Activated CD8-positive, alpha-beta memory T cell treated with anti-CD3 and anti-CD28 coated beads, Interleukin-2, amount 10 ng/mL, durations not matched to agents 7 days and 5 days (primary cell): ENCODE data around the gene ZBTB44. TPM values are rescaled to one million over a fixed set of nuclear protein-coding genes. Genes with fewer than 3 reads are reported as not detected.

ENCODE experiments used
- ATAC-seq: fragments of 150-1000 bp; cut with Tn5 transposase; one replicate; pipeline ENCODE4 v1.10.0; 2021; ENCODE audit warnings: moderate library complexity
- CTCF ChIA-PET: fragments of 350-600 bp; sonication (Branson Sonifier 250); formaldehyde crosslinking; loops from one replicate; lab custom pipeline; 2021; ENCODE audit warnings: antibody characterized with exemption; lab: Charles Lee
- DNase-seq: peaks from one replicate; pipeline ENCODE4 v3.0.0-alpha.2; 2020
- H3K27ac Mint-ChIP-seq: one replicate; pipeline ENCODE4 v1.8.0; 2021; ENCODE audit warnings: mild to moderate bottlenecking, mixed read lengths
- H3K27me3 Mint-ChIP-seq: one replicate; pipeline ENCODE4 v1.8.0; 2021; ENCODE audit warnings: mixed read lengths
- H3K36me3 Mint-ChIP-seq: one replicate; pipeline ENCODE4 v1.8.0; 2021; ENCODE audit warnings: mild to moderate bottlenecking, mixed read lengths
- H3K4me1 Mint-ChIP-seq: one replicate; pipeline ENCODE4 v1.8.0; 2021; ENCODE audit warnings: mixed read lengths
- H3K4me3 Mint-ChIP-seq: one replicate; pipeline ENCODE4 v1.8.0; 2021; ENCODE audit warnings: mild to moderate bottlenecking, moderate library complexity, mixed read lengths
- H3K9me3 Mint-ChIP-seq: one replicate; pipeline ENCODE4 v1.8.0; 2022; ENCODE audit warnings: low read depth, mixed read lengths
- total RNA-seq, 2 experiments: library from RNA; stranded (reverse); gene quantifications; one replicate each; pipeline ENCODE4 v1.2.3, GENCODE V29; 2021

Gene ZBTB44
- total RNA-seq, 2 experiments from 2014 or later, result 36.9 to 41.7 TPM

GRCh38 chr11:130190371-130190881 is 124.3 kb downstream of the ZBTB44 start:
- no peak overlapping the region for H3K4me3 Mint-ChIP-seq
- H3K9me3 Mint-ChIP-seq, result no peaks in the 10 kb centered on the region
- ATAC-seq (no peak), DNase-seq (no peak)
- CTCF ChIA-PET, result no interaction called here
- no peaks in the 10 kb centered on the region for H3K36me3 Mint-ChIP-seq
- no peaks in the 10 kb centered on the region for H3K4me1 Mint-ChIP-seq
- no peak overlapping the region for H3K27ac Mint-ChIP-seq
- H3K27me3 Mint-ChIP-seq, result no peaks in the 10 kb centered on the region

- Mint-ChIP-seq H3K9me3 (no peaks in the 10 kb centered on the region), H3K27me3 (peaks cover 6% of the 10 kb centered on the region), H3K4me1 (no peaks in the 10 kb centered on the region), H3K27ac (no peak overlapping the region), H3K4me3 (no peak overlapping the region), H3K36me3 (no peaks in the 10 kb centered on the region)
- CTCF ChIA-PET, result no interaction called here
- ATAC-seq (no peak), DNase-seq (no peak)
These were observed 125.1 kb downstream of the ZBTB44 start for GRCh38 chr11:130189492-130190210.

- Mint-ChIP-seq H3K4me3 (no peak overlapping the region), H3K27ac (no peak overlapping the region), H3K9me3 (no peaks in the 10 kb centered on the region), H3K27me3 (peaks cover 10% of the 10 kb centered on the region), H3K36me3 (no peaks in the 10 kb centered on the region), H3K4me1 (no peaks in the 10 kb centered on the region)
- no peak for DNase-seq
- ATAC-seq, result no peak
- CTCF ChIA-PET, result no interaction called here
These were observed 126.0 kb downstream of the ZBTB44 start for GRCh38 chr11:130188585-130189347.

GRCh38 chr11:130188047-130188446 is 126.7 kb downstream of the ZBTB44 start:
- Mint-ChIP-seq H3K4me1 (no peaks in the 10 kb centered on the region), H3K36me3 (no peaks in the 10 kb centered on the region), H3K27ac (no peak overlapping the region), H3K27me3 (peaks cover 13% of the 10 kb centered on the region), H3K9me3 (no peaks in the 10 kb centered on the region), H3K4me3 (no peak overlapping the region)
- DNase-seq, result no peak
- no peak for ATAC-seq
- CTCF ChIA-PET, result no interaction called here

GRCh38 chr11:130187096-130187495 is 127.6 kb downstream of the ZBTB44 start:
- Mint-ChIP-seq H3K27me3 (peaks cover 15% of the 10 kb centered on the region), H3K4me3 (no peak overlapping the region), H3K4me1 (no peaks in the 10 kb centered on the region), H3K9me3 (no peaks in the 10 kb centered on the region), H3K36me3 (no peaks in the 10 kb centered on the region), H3K27ac (no peak overlapping the region)
- DNase-seq (no peak), ATAC-seq (no peak)
- CTCF ChIA-PET, result no interaction called here

- Mint-ChIP-seq H3K36me3 (no peaks in the 10 kb centered on the region), H3K27me3 (peaks cover 26% of the 10 kb centered on the region), H3K9me3 (no peaks in the 10 kb centered on the region), H3K4me1 (no peaks in the 10 kb centered on the region), H3K4me3 (no peak overlapping the region), H3K27ac (no peak overlapping the region)
- no peak for ATAC-seq
- CTCF ChIA-PET, result interaction anchor here (0.6 kb wide), 1 partner anchor 92 kb away, joined by 3 read pairs; no protein-coding TSS in a partner anchor
- no peak for DNase-seq
These were observed 130.7 kb downstream of the ZBTB44 start for GRCh38 chr11:130183878-130184610.

GRCh38 chr11:130181295-130182272 is 133.1 kb downstream of the ZBTB44 start:
- H3K36me3 Mint-ChIP-seq, result no peaks in the 10 kb centered on the region

GRCh38 chr11:130180896-130181294 is 133.8 kb downstream of the ZBTB44 start:
- ATAC-seq (no peak), DNase-seq (no peak)
- Mint-ChIP-seq H3K27ac (no peak overlapping the region), H3K27me3 (peaks cover 26% of the 10 kb centered on the region), H3K4me3 (no peak overlapping the region), H3K36me3 (no peaks in the 10 kb centered on the region), H3K9me3 (no peaks in the 10 kb centered on the region), H3K4me1 (peaks cover 2% of the 10 kb centered on the region)
- CTCF ChIA-PET, result no interaction called here

More at GRCh38 chr11:130181295-130182272, 133.1 kb downstream of the ZBTB44 start:
- Mint-ChIP-seq H3K27me3 (peaks cover 26% of the 10 kb centered on the region), H3K4me3 (no peak overlapping the region), H3K27ac (no peak overlapping the region), H3K9me3 (no peaks in the 10 kb centered on the region), H3K4me1 (no peaks in the 10 kb centered on the region)
- DNase-seq (no peak), ATAC-seq (no peak)
- CTCF ChIA-PET, result no interaction called here

- Mint-ChIP-seq H3K9me3 (no peaks in the 10 kb centered on the region), H3K36me3 (no peaks in the 10 kb centered on the region), H3K4me1 (peaks cover 3% of the 10 kb centered on the region), H3K27me3 (peaks cover 26% of the 10 kb centered on the region), H3K4me3 (no peak overlapping the region), H3K27ac (no peak overlapping the region)
- CTCF ChIA-PET, result no interaction called here
- no peak for ATAC-seq
- no peak for DNase-seq
These were observed 134.2 kb downstream of the ZBTB44 start for GRCh38 chr11:130180491-130180890.

GRCh38 chr11:130179396-130180306 is 135.1 kb downstream of the ZBTB44 start:
- DNase-seq (no peak), ATAC-seq (no peak)
- Mint-ChIP-seq H3K4me3 (no peak overlapping the region), H3K9me3 (peaks cover 2% of the 10 kb centered on the region), H3K36me3 (no peaks in the 10 kb centered on the region), H3K27me3 (peaks cover 21% of the 10 kb centered on the region), H3K27ac (no peak overlapping the region), H3K4me1 (peaks cover 3% of the 10 kb centered on the region)
- CTCF ChIA-PET, result no interaction called here

GRCh38 chr11:130178441-130179339 is 136.0 kb downstream of the ZBTB44 start:
- H3K4me1 Mint-ChIP-seq, result peaks cover 3% of the 10 kb centered on the region
- DNase-seq (no peak), ATAC-seq (no peak)
- H3K27me3 Mint-ChIP-seq, result peaks cover 16% of the 10 kb centered on the region
- H3K36me3 Mint-ChIP-seq, result no peaks in the 10 kb centered on the region
- CTCF ChIA-PET, result no interaction called here
- H3K27ac Mint-ChIP-seq, result no peak overlapping the region
- no peak overlapping the region for H3K4me3 Mint-ChIP-seq
- peaks cover 2% of the 10 kb centered on the region for H3K9me3 Mint-ChIP-seq
